ENCODE data around the gene MID1.

MID1 gene

GRCh38 chrX:10397349-10397748 is 223.0 kb downstream of the MID1 start:
- CTCF ChIA-PET = no interaction called here
- POLR2A ChIA-PET = interaction anchor here (0.5 kb wide), 1 partner anchor 335 kb away, joined by 5 read pairs; no protein-coding TSS in a partner anchor

DNA sequence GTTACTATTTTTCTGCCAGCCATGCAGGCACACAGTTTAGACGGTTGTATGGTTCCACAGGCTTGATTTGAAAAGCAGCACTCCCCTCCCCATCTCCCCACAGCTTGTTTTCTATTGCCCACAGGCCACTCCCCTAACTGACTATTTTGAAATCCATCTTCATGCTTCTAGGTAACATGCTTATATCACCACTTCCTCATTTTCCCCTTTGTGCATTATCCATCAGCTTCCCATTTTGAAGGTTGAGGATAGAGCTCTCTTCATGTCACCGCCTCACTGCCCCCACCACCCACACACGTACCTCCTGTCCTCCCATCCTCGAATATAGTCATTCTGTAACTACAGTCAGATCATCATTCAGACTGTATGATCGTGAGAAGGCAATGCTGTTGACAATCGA is 224.7 kb downstream of the MID1 start:
- Histone ChIP-seq H3K27ac (ENCODE audit: extremely low read depth, low read depth, low read length) (no peak overlapping the region), H3K4me3 (ENCODE audit: low read depth, low read length) (no peak overlapping the region)
- POLR2A ChIA-PET = interaction anchor here (0.6 kb wide), 1 partner anchor 187 kb away, joined by 3 read pairs; no protein-coding TSS in a partner anchor

More at GRCh38 chrX:10397349-10397748, 223.0 kb downstream of the MID1 start:
- no peak for TF ChIP-seq ZBTB7A (tag by site-specific recombination; IDR thresholded peaks at IDR 0.05; ENCODE audit: low read depth)
- TF ChIP-seq ZBTB20 (tag by site-specific recombination; IDR thresholded peaks at IDR 0.05) = no peak
- no peak for TF ChIP-seq ZNF391 (tag by site-specific recombination; IDR thresholded peaks at IDR 0.05; ENCODE audit: borderline replicate concordance, low read depth)
- no peak for TF ChIP-seq SCRT2 (tag by site-specific recombination; IDR thresholded peaks at IDR 0.05)
- no peak for TF ChIP-seq TRIM28 (IDR thresholded peaks at IDR 0.05; ENCODE audit: borderline replicate concordance, low read length)
- TF ChIP-seq, protein P1, sequence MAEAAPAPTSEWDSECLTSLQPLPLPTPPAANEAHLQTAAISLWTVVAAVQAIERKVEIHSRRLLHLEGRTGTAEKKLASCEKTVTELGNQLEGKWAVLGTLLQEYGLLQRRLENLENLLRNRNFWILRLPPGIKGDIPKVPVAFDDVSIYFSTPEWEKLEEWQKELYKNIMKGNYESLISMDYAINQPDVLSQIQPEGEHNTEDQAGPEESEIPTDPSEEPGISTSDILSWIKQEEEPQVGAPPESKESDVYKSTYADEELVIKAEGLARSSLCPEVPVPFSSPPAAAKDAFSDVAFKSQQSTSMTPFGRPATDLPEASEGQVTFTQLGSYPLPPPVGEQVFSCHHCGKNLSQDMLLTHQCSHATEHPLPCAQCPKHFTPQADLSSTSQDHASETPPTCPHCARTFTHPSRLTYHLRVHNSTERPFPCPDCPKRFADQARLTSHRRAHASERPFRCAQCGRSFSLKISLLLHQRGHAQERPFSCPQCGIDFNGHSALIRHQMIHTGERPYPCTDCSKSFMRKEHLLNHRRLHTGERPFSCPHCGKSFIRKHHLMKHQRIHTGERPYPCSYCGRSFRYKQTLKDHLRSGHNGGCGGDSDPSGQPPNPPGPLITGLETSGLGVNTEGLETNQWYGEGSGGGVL (tag by site-specific recombination; IDR thresholded peaks at IDR 0.05) = no peak
- no peak for TF ChIP-seq SCRT1 (tag by site-specific recombination; IDR thresholded peaks at IDR 0.05; ENCODE audit: borderline replicate concordance)
- TF ChIP-seq ZNF362 (tag by site-specific recombination; IDR thresholded peaks at IDR 0.05) = no peak
- no peak for TF ChIP-seq GLI2 (tag by site-specific recombination; IDR thresholded peaks at IDR 0.05; ENCODE audit: borderline replicate concordance, low read depth)
- no peak for TF ChIP-seq ZNF157 (tag by site-specific recombination; IDR thresholded peaks at IDR 0.05)
- TF ChIP-seq ZNF202 (tag by site-specific recombination; IDR thresholded peaks at IDR 0.05; ENCODE audit: borderline replicate concordance) = no peak
- TF ChIP-seq ZBTB17 (tag by site-specific recombination; IDR thresholded peaks at IDR 0.05) = no peak
- Histone ChIP-seq H3K27ac (ENCODE audit: extremely low read depth, low read depth, low read length) (no peak overlapping the region), H3K4me1 (ENCODE audit: control insufficient read depth, insufficient read depth, low read length) (no peaks in the 10 kb centered on the region), H3K36me3 (ENCODE audit: control insufficient read depth in 2 of 2, insufficient read depth in 1 of 2, low read length in 2 of 2) (no peaks in the 10 kb centered on the region), H3K4me3 (ENCODE audit: low read depth, low read length) (no peak overlapping the region), H3K9me3 (ENCODE audit: control insufficient read depth, insufficient read depth, low read depth, low read length) (no peaks in the 10 kb centered on the region)

More for the DNA sequence above, 224.7 kb downstream of the MID1 start:
- Histone ChIP-seq H3K4me1 (ENCODE audit: control insufficient read depth, insufficient read depth, low read length) (no peaks in the 10 kb centered on the region), H3K36me3 (ENCODE audit: control insufficient read depth in 2 of 2, insufficient read depth in 1 of 2, low read length in 2 of 2) (no peaks in the 10 kb centered on the region), H3K9me3 (ENCODE audit: control insufficient read depth, insufficient read depth, low read depth, low read length) (no peaks in the 10 kb centered on the region)
- TF ChIP-seq ZNF792 (tag by site-specific recombination; IDR thresholded peaks at IDR 0.05) (no peak), MEIS1 (CRISPR knock-in tag; IDR thresholded peaks at IDR 0.05; ENCODE audit: borderline replicate concordance) (no peak), ZNF624 (tag by site-specific recombination; IDR thresholded peaks at IDR 0.05) (no peak), ZNF48 (tag by site-specific recombination; IDR thresholded peaks at IDR 0.05) (no peak), MZF1 (tag by site-specific recombination; IDR thresholded peaks at IDR 0.05; ENCODE audit: borderline replicate concordance) (no peak), ZNF350 (tag by site-specific recombination; IDR thresholded peaks at IDR 0.05) (no peak), ZNF174 (tag by site-specific recombination; IDR thresholded peaks at IDR 0.05) (no peak), ZNF629 (tag by site-specific recombination; IDR thresholded peaks at IDR 0.05) (no peak), ZNF24 (tag by site-specific recombination; IDR thresholded peaks at IDR 0.05) (no peak), ZNF121 (tag by site-specific recombination; IDR thresholded peaks at IDR 0.05) (no peak)
- CTCF ChIA-PET = no interaction called here
